OCI-LY1 (cell line): ENCODE data around the gene CLEC5A.

ENCODE experiments used
- EZH2 ChIP-seq: fragments of 200-600 bp; sonication (generic), shearing (Covaris generic); IDR thresholded peaks from 2 replicates; pipeline ENCODE4 v1.8.0; 2017; ENCODE audit warnings: borderline replicate concordance, mixed run types, mild to moderate bottlenecking, antibody characterized with exemption, low read length, moderate library complexity, mixed read lengths
- TF ChIP-seq, protein P1 (sequence below): fragments of 200-600 bp; sonication (generic), shearing (Covaris generic); IDR thresholded peaks from 2 replicates; pipeline ENCODE4 v1.5.1; 2017; ENCODE audit warnings: mild to moderate bottlenecking, antibody characterized with exemption, low read length, moderate library complexity, mixed read lengths

DNA sequence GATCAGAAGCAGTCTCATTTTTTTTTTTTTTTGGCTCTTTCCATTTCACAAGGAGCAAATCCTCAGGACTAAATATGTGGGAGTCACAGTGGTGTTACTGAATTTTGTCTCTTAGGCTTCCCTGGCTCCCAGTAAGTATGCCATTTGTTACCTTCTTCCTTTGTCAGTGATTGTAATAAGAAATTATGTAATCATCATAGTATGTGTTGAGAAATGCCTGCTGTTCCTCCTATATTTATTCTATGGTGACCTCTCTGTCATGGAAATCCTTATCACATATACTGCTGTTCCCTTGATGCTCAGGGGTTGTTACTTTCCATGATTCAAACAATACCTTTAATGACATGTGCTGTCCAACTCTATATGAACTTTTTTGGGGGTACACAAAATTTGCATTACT is 35.4 kb downstream of the CLEC5A start:
- TF ChIP-seq, protein P1, sequence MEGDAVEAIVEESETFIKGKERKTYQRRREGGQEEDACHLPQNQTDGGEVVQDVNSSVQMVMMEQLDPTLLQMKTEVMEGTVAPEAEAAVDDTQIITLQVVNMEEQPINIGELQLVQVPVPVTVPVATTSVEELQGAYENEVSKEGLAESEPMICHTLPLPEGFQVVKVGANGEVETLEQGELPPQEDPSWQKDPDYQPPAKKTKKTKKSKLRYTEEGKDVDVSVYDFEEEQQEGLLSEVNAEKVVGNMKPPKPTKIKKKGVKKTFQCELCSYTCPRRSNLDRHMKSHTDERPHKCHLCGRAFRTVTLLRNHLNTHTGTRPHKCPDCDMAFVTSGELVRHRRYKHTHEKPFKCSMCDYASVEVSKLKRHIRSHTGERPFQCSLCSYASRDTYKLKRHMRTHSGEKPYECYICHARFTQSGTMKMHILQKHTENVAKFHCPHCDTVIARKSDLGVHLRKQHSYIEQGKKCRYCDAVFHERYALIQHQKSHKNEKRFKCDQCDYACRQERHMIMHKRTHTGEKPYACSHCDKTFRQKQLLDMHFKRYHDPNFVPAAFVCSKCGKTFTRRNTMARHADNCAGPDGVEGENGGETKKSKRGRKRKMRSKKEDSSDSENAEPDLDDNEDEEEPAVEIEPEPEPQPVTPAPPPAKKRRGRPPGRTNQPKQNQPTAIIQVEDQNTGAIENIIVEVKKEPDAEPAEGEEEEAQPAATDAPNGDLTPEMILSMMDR: no peak
- TF ChIP-seq EZH2: no peak
